ENCODE measurements around the gene CSTB. TPM values are rescaled to one million over a fixed set of nuclear protein-coding genes. Genes with fewer than 3 reads are reported as not detected.

The CSTB gene
- total and polyA plus RNA-seq, 2 of the 8 experiments (the other 6 are each of a cell fraction or from before 2014, with no cell fraction given) = 53.8 to 64.1 TPM

DNA sequence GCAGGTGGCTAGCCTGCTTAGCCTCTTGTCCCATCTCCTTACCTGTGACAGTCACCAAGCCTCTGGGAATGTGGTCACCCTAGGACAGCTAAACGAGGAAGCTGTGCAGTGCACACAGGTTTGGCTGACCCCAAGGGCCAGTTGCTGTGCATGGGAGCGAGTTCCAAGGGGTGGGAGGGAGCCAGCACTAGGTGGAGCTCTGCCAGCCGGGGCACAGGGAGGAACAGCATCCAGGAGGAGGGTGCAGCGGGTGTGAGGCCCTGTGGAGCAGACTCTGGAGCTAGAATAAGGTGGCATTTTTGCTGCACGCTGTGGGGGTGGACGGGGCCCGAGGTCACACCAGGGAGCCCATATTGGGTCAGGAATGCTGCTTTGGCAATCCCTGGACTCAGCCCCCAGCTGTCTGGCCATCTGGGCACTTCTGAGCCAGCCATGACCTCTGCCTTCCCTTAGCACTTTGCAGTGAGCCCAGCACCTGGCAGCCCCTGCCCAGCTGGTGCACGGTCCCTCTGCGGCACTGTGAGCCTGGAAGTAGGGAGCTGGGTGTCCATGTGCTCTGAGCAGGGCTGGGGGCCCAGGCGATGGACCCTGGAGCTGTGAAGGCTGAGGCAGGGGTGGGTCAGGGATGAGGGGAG, 48.5 kb downstream of the CSTB start:
- Histone ChIP-seq H2BK12ac (ENCODE audit: low read depth, low read length) (peak overlapping the region; percentile 1; the same call in 1 of the 2 replicates), H3K9ac (replicated peaks in 1 of 4; ENCODE audit: extremely low read depth in 1 of 4, low read depth in 3 of 4, low read length in 3 of 4) (peak overlapping the region in 2 of 4 experiments; percentile 60 to 75; a peak in 2 of 7 replicates), H4K91ac (replicated peaks; ENCODE audit: insufficient read length, low read length) (peak overlapping the region; percentile 96), H3K27me3 (replicated peaks in 1 of 4; ENCODE audit: control insufficient read depth in 3 of 4, extremely low read depth in 1 of 4, insufficient read depth in 3 of 4, low read length in 3 of 4) (no peaks in the 10 kb centered on the region), H3K36me3 (ENCODE audit: control insufficient read depth in 2 of 4, insufficient read depth in 4 of 4, low read length in 3 of 4) (no peaks in the 10 kb centered on the region), H3K18ac (ENCODE audit: extremely low read depth, low read length) (peak overlapping the region; percentile 4; the same call in 1 of the 2 replicates), H3K9me3 (ENCODE audit: insufficient read depth in 2 of 2, low read depth in 1 of 2, low read length in 1 of 2) (no peaks in the 10 kb centered on the region), H4K5ac (ENCODE audit: insufficient read length, low read depth, low read length) (no peak overlapping the region), H3K27ac (ENCODE audit: low read depth, low read length) (no peak overlapping the region; the same call in 1 of the 2 replicates), H4K20me1 (replicated peaks in 1 of 2; ENCODE audit: control insufficient read depth in 1 of 2, insufficient read depth in 2 of 2, low read length in 2 of 2) (peaks cover 0 to 6% of the 10 kb centered on the region in 2 experiments), H2BK5ac (ENCODE audit: low read depth, low read length) (peak overlapping the region; percentile 97), H3K56ac (replicated peaks; ENCODE audit: insufficient read length, low read depth, low read length) (no peak overlapping the region), H3K4me1 (replicated peaks in 1 of 4; ENCODE audit: control insufficient read depth in 3 of 4, insufficient read depth in 4 of 4, low read length in 3 of 4) (peaks cover 0 to 21% (median 11%) of the 10 kb centered on the region in 4 experiments; a peak in 6 of 7 replicates), H2BK120ac (replicated peaks; ENCODE audit: low read depth, low read length) (no peak overlapping the region), H2AK5ac (ENCODE audit: low read depth, low read length) (peak overlapping the region; percentile 1; the same call in 1 of the 2 replicates), H3K79me2 (ENCODE audit: control insufficient read depth in 1 of 2, insufficient read depth in 2 of 2, low read length in 2 of 2) (peaks cover 0 to 52% of the 10 kb centered on the region in 2 experiments; a peak in 3 of 4 replicates), H3K79me1 (ENCODE audit: low read depth, low read length) (peaks cover 14% of the 10 kb centered on the region; the same call in 1 of the 2 replicates), H3K23me2 (ENCODE audit: low read depth, low read length) (peaks cover 9% of the 10 kb centered on the region; the same call in 1 of the 2 replicates), H3K14ac (ENCODE audit: insufficient read length) (no peak overlapping the region), H4K8ac (ENCODE audit: extremely low read depth, insufficient read depth, low read length) (peak overlapping the region; percentile 45), H3K4ac (replicated peaks; ENCODE audit: insufficient read length, low read depth, low read length) (peak overlapping the region; percentile 27), H2AFZ (ENCODE audit: low read length) (no peak overlapping the region), H3K23ac (ENCODE audit: insufficient read length) (no peak overlapping the region), H2BK20ac (ENCODE audit: low read length) (no peak overlapping the region), H3K4me3 (ENCODE audit: extremely low read depth in 1 of 4, insufficient read depth in 2 of 4, low read depth in 3 of 4, low read length in 4 of 4) (peak overlapping the region in 1 of 4 experiments; percentile 83; a peak in 1 of 8 replicates), H2BK15ac (ENCODE audit: low read length) (peak overlapping the region; percentile 90), H3K4me2 (ENCODE audit: insufficient read depth in 1 of 2, low read depth in 2 of 2, low read length in 2 of 2) (peak overlapping the region; percentile 71 to 90)
- DNase-seq (ENCODE audit: low read depth in 1 of 2, low spot score in 2 of 2) (no peak), FAIRE-seq (no peak)
- 77% methylated on average over 10 of the region's 10 CpGs; no CpG with 5 or more reads in 1 of the 2 experiments for WGBS, 2 experiments (ENCODE audit: extremely low coverage in 1 of 2, insufficient coverage in 1 of 2, insufficient read length in 1 of 2, insufficient replicate concordance in 2 of 2, low coverage in 1 of 2, low lambda C conversion rate in 2 of 2, missing lambda C conversion rate in 1 of 2)
- TF ChIP-seq, protein P1, sequence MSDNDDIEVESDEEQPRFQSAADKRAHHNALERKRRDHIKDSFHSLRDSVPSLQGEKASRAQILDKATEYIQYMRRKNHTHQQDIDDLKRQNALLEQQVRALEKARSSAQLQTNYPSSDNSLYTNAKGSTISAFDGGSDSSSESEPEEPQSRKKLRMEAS (IDR thresholded peaks at IDR 0.05) = no peak
- TF ChIP-seq, protein P2, sequence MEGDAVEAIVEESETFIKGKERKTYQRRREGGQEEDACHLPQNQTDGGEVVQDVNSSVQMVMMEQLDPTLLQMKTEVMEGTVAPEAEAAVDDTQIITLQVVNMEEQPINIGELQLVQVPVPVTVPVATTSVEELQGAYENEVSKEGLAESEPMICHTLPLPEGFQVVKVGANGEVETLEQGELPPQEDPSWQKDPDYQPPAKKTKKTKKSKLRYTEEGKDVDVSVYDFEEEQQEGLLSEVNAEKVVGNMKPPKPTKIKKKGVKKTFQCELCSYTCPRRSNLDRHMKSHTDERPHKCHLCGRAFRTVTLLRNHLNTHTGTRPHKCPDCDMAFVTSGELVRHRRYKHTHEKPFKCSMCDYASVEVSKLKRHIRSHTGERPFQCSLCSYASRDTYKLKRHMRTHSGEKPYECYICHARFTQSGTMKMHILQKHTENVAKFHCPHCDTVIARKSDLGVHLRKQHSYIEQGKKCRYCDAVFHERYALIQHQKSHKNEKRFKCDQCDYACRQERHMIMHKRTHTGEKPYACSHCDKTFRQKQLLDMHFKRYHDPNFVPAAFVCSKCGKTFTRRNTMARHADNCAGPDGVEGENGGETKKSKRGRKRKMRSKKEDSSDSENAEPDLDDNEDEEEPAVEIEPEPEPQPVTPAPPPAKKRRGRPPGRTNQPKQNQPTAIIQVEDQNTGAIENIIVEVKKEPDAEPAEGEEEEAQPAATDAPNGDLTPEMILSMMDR (IDR thresholded peaks at IDR 0.05; ENCODE audit: control extremely low read depth in 1 of 3, insufficient read depth in 1 of 3, low read depth in 1 of 3, low read length in 3 of 3) = peak in 2 of 3 experiments; percentile 29 to 50; a peak in 1 of 4 replicates
- ChIA-PET POLR2A (ENCODE audit: partially characterized antibody) (interaction anchor here (0.8 to 6.8 kb wide), 13 partner anchors 7 to 69 kb away, joined by 3 to 41 read pairs (median 13); partner anchors contain the start of genes HSF2BP, PDXK, RRP1 and RRP1B), CTCF (ENCODE audit: partially characterized antibody) (interaction anchor here (0.6 to 3.7 kb wide), 23 partner anchors 8 to 1388 kb away, joined by 3 to 13 read pairs (median 5); no protein-coding TSS in a partner anchor)
